Epithelial cell of esophagus (primary cell): ENCODE data around the gene AMIGO3.

Source experiments
- DNase-seq: peaks from one replicate; pipeline ENCODE4 v3.0.0; 2010; ENCODE audit warnings: low read depth
- H3K4me3 ChIP-seq: 2 replicates; pipeline ENCODE4 v1.5.1; 2011; ENCODE audit warnings: mild to moderate bottlenecking, low read length, control low read depth
- TF ChIP-seq, protein P1 (sequence below): IDR thresholded peaks from 2 replicates; pipeline ENCODE4 v1.5.1; 2011; ENCODE audit warnings: low read depth, mild to moderate bottlenecking, low read length, control low read depth, inconsistent platforms; ENCODE audit not compliant: insufficient read depth; ENCODE audit errors: missing control alignments

Gene AMIGO3

GRCh38 chr3:49667701-49668413 is 51.6 kb downstream of the AMIGO3 start:
- TF ChIP-seq, protein P1, sequence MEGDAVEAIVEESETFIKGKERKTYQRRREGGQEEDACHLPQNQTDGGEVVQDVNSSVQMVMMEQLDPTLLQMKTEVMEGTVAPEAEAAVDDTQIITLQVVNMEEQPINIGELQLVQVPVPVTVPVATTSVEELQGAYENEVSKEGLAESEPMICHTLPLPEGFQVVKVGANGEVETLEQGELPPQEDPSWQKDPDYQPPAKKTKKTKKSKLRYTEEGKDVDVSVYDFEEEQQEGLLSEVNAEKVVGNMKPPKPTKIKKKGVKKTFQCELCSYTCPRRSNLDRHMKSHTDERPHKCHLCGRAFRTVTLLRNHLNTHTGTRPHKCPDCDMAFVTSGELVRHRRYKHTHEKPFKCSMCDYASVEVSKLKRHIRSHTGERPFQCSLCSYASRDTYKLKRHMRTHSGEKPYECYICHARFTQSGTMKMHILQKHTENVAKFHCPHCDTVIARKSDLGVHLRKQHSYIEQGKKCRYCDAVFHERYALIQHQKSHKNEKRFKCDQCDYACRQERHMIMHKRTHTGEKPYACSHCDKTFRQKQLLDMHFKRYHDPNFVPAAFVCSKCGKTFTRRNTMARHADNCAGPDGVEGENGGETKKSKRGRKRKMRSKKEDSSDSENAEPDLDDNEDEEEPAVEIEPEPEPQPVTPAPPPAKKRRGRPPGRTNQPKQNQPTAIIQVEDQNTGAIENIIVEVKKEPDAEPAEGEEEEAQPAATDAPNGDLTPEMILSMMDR: no peak
- no peak overlapping the region for H3K4me3 ChIP-seq
- DNase-seq: no peak
